NK-92 (cell line): ENCODE results near the gene ULK4.
"Not testable (repeated sequence)": the region's sequence is repeated elsewhere in the genome, so short reads cannot be mapped to it uniquely, and the experiment has no call there.

Source experiments
- DNase-seq: peaks from one replicate; lab custom pipeline; 2025; ENCODE audit not compliant: unreplicated experiment; lab: John Stamatoyannopoulos, UW

The ULK4 gene

GRCh38 chr3:41450416-41451231, 511.3 kb downstream of the ULK4 start:
- no peak for DNase-seq

DNA sequence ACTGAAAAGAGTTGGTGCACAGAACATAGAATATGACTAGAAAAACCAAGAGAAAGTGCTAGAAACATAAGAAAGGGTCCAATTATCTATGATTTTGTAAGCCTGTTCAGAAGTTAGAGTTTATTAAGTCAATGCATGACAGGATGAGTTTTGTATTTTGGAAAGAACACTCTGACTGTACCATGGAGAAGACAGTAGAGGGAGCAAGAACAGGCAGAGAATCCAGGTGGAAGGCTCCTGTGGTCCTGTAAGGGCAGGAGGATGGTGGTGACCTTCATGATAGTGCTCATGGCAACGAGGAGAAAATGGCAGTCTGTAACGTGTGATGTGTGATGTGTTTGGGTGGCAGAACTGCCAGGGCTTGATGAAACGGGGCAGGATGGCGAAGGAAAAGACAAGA, 513.5 kb downstream of the ULK4 start:
- no peak for DNase-seq

DNA sequence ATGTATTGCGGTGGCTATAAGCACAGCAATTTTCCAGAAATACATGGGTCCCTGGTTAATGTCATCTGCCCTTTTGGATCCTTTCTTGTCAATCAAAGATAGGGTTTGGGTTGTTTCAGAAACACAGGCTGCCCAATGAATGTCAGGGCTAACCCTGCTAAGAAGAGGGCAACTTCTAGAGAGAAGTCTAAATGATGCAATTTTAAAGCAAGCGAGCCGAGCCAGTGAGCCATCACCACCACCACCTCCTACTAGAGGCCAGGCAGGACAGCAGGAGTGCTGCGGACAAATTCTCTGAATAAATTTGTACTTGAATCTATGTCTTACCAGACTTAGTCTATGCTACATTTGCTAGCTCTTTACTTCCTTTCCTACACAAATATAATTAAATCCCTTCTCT, 514.2 kb downstream of the ULK4 start:
- no peak for DNase-seq

DNA sequence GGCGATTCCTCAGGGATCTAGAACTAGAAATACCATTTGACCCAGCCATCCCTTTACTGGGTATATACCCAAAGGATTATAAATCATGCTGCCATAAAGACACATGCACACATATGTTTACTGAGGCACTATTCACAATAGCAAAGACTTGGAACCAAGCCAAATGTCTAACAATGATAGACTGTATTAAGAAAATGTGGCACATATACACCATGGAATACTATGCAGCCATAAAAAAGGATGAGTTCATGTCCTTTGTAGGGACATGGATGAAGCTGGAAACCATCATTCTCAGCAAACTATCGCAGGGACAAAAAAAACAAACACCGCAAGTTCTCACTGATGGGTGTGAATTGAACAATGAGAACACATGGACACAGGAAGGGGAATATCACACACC, 515.6 kb downstream of the ULK4 start:
- not testable (repeated sequence) for DNase-seq

DNA sequence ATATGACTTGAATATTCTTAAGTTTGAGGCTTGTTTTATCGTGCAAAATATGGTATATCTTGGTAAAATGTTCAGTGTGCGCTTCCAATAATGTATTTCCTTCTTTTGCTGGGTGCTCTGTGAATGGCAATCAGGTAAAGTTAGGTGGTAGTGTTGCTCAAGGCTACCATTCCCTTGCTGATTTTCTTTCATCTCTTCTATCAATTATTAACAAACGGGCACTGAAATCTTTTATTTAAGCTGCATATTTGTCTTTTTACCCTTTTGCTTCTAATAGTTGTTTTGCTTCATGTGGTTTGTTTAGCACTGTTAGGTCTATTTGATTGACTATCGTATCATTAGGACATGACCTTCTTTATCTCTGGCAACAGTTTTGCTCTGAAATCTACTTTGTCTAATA, 520.3 kb downstream of the ULK4 start:
- no peak for DNase-seq

DNA sequence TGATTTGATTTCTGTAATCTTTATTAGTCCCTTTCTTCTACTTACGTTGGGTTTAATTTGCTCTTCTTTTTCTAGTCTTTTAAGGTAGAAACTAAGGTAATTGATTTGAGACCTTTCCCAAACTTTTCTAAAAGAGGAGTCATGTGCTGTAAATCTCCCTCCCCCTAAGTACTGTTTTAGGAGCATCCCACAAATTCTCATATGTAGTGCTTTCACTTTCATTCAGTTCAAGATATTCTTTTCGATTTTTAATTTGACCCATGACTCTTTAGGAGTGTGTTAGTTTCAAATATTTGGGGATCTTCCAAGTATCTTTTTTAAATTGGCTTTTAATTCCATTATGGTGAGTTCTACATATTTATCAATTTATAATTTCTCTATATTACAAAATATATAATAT, 520.8 kb downstream of the ULK4 start:
- DNase-seq: no peak

DNA sequence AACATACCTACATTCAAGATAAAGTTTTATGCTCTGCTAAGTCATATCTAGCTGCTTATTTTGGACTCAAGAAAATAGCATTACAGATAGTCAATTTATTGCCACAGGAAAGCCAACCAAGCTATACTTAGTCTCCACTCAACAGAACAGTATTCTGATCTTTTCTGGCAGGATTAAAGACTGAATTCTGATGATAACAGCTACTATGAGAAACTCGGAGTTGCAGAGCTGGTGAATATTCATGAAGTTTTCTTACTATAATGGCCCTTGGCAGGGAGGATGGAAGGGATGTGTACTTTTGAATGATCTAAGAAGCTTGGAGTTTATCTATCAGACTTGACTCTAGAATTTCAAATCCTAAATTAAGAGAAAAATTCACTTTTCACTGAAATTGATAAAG, 524.9 kb downstream of the ULK4 start:
- DNase-seq: no peak

- DNase-seq: no peak
Measured at GRCh38 chr3:41434781-41435180, 527.1 kb downstream of the ULK4 start.

DNA sequence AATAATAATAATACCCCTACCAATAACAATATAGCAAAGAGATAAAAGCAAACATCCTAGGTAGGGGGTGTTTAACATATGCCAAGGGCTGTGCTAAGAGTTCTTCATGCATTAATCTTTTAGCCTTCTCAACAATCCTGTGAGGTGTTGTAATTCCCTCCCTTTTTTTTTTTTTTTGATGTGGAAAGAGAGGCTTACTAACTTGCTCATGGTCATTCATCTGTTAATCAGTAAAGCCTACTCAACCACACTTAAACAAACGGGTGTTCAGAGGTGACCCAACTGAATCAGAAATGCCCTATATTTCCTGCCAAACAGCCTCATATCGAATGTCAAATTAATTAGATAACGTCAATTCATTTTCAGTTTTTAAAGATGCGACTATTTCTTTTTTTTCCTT, 530.5 kb downstream of the ULK4 start:
- DNase-seq: no peak

DNA sequence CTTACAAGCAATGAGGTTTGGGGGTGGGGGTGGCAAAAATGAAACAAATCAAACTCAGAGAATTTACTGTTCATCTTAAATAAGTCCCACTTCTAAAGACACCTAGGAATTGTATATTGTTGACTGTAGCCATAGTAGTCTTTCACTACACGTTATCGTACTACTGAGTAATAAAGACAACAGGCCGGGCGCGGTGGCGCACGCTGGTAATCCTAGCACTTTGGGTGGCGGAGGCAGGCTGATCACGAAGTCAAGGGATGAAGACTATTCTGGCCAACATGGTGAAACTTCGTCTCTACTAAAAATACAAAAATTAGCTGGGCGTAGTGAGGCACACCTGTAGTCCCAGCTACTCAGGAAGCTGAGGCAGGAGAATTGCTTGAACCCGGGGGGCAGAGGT, 531.0 kb downstream of the ULK4 start:
- no peak for DNase-seq

DNA sequence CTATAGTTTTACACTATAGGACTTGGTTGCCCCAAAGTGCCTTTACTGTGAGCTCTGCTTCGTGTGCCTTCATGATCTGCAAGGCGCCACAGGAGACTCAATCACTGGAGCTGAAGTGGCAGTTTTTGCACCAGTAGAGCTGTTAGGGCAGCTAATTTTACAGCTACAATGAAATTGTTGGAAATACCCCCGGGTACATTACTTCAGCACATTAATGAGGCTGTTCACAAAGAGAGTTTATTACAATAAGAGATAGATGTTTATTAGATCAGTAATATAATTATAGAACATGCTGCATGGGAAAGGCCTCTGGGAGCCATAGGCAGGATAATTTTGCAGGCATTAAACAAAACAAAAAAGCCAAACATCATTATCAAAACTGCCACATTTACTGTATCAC, 531.5 kb downstream of the ULK4 start:
- no peak for DNase-seq

GRCh38 chr3:41426485-41426884, 535.4 kb downstream of the ULK4 start:
- no peak for DNase-seq

DNA sequence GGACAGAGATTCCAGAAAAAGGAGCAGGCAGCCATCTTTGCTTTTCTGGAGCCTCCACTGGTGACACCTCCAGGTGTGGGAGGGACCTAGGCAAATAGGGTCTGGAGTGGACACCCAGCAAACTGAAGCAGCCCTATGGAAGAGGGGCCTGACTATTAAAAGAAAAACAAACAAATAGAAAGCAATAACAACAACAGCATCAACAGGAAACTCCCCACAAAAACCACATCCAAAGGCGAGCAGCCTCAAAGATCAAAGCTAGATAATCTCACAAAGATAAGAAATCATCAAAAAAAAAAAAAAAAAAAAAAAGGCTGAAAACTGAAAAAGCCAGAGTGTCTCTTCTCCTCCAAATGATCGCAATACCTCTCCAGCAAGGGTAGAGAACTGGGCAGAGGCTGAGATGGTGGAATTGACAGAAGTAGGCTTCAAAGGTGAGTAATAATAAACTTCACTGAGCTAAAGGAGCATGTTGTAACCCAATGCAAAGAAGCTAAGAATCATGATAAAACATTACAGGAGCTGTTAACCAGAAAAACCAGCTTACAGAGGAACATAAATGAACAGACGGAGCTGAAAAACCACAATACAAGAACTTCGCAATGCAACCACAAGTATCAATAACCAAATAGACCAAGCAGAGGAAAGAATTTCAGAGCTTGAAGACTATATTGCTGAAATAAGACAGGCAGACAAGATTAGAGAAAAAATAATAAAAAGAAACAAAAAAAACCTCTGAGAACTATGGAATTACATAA, 537.2 kb downstream of the ULK4 start:
- DNase-seq: no peak

DNA sequence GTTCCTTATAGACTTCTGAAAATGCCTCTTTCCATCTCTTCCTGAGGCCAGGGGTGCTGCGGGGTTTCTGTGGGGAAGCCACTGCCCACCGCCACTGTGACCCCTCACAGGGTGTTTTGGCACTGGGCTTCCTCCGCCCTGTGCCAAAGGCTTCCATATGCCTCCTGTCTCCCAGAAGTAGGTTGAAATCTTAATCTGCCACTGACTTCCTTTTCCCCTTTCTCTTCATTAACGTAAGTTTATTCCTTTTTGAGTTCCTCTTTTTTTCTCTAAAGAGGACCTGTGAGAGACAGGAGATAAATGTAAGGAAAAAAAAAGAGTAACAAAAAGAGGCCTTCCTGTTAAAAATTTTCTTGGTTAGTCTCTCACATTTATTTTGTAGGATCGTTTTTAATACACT, 542.1 kb downstream of the ULK4 start:
- DNase-seq: no peak

GRCh38 chr3:41418961-41419691, 542.8 kb downstream of the ULK4 start:
- no peak for DNase-seq

DNA sequence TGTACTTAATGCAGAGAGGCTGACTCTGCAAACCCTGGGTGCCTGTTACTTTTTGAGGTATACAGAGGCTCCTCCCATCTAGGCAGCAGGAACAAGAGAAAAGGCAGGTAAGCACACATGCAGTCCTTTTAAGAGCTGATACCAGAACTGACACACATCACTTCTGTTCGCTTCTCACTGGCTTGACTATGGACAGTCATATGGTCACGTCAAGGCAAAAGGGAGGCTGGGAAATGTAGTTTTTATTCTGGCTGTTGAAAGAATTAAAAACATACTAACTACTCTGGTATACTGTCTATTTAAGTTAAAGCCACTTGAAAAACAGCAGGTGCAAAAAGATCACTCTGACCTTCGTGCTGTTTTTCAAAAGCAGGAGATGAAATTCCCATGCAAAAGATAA, 544.3 kb downstream of the ULK4 start:
- DNase-seq: no peak

DNA sequence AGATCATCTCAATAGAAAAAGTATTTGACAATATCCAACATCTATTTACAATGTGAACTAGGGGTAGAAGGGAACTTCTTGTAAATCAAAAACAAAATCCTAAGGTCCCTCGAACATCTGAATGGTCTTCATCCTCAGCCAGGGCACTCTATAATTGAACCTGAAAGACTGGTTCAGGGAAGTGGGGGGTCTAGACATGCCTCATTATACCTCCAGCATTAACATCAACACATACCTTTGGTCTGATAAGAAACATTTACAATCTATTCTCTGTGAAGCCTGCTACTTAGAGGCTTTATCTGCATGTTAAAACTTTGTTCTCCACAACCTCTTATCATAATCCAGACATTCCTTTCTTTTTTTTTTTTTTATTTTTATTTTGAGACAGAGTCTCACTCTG, 550.8 kb downstream of the ULK4 start:
- no peak for DNase-seq

GRCh38 chr3:41405466-41405865, 556.4 kb downstream of the ULK4 start:
- DNase-seq: no peak

DNA sequence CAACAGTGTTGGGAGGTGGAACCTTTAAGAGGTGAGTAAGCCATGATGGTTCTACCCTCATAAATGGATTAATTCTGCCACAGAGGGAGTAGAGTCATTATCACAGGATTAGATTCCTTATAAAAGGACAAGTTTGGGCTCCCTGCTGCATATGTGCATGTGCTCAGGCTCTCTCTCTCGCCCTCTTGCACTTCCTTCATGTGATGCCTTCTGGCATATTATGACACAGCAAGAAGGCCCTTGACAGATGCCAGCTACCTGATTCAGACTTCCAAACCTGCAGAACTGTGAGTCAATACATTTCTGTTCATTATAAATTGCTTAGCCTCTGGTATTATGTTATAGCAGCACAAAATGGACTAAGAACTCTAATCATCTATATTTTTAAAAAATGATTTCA, 557.3 kb downstream of the ULK4 start:
- no peak for DNase-seq

DNA sequence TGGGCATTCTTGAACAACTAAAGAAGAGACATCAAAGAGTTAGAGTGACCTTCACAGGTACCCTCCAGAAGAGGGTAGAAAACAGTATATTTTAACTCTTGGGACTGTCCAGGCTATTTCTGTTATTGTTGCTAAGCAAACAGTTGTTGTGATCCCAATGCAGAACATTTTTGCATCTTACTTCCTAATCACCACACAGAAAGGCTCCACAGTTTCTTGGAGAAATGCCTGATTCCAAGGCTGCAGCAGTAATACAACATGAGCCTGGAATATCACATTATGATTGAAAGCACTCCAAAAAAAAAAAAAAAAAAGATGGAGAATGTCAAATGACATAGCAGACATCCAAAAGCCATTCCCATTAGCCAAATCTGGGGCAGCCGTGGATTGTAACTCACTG, 567.0 kb downstream of the ULK4 start:
- DNase-seq: no peak

DNA sequence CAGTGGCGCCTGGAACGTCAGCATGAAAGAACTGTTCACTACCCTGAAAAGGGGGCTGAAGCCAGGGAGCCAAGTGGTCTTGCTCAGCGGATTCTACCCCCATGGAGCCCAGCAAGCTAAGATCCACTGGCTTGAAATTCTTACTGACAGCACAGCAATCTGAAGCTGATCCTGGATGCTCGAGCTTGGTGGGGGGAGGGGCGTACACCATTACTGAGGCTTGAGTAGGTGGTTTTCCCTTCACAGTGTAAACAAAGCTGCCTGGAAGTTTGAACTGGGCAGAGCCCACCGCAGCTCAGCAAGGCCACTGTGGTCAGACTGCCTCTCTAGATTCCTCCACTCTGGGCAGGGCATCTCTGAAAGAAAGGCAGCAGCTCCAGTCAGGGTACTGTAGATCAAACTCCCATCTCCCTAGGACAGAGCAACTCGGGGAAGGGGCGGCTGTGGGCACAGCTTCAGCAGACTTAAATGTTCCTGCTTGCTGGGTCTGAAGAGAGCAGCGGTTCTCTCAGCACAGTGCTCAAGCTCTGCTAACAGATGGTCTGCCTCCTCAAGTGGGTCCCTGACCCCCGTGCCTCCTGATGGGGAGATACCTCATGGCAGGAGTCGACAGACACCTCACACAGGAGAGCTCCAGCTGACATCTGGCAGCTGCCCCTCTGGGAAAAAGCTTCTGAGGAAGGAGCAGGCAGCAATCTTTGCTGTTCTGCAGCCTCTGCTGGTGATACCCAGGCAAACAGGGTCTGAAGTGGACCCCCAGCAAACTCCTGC, 591.0 kb downstream of the ULK4 start:
- not testable (repeated sequence) for DNase-seq
